HG02840 (cell line): ENCODE data around the gene GSTK1.
"Not testable (repeated sequence)": the region's sequence is repeated elsewhere in the genome, so short reads cannot be mapped to it uniquely, and the experiment has no call there.

ENCODE experiments used
- ATAC-seq: cut with Tn5 transposase; IDR thresholded peaks from one replicate; pipeline ENCODE4 v1.9.1; 2021; ENCODE audit warnings: mild to moderate bottlenecking, moderate library complexity, moderate number of reproducible peaks; ENCODE audit not compliant: unreplicated experiment, low FRiP score

The GSTK1 gene

DNA sequence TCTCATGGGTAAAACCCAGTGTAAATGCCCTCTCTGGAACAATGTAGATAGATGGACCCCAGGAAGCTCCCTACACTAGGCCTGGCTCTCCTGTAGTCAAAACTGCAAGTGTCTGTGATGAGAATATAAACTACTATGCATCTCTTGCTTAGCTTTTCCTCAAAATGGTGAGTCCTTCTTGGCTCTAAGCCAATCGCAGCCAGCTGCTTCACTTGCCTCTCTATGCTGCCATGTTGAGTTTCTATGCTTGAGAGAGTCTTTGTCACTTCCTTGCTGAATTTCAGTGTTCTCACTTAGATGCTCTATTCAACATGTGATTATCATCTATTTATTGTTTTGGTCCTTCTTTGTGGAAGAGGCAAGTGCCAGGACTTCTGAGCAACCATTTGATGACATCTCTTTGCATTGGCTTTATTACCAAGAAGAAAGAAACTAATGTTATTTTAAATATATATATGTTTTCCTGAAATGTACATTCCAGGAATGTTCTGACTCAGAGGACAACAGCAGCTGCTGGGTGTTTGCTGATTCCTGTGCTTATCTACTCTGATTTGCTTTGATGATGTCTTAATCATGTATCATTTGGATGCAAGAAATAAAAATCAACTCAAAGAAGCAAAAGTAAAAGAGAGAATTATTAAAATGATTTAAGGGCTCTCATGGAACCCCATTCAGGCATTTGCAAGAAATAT, 24.8 kb upstream of the GSTK1 start:
- ATAC-seq = no peak

DNA sequence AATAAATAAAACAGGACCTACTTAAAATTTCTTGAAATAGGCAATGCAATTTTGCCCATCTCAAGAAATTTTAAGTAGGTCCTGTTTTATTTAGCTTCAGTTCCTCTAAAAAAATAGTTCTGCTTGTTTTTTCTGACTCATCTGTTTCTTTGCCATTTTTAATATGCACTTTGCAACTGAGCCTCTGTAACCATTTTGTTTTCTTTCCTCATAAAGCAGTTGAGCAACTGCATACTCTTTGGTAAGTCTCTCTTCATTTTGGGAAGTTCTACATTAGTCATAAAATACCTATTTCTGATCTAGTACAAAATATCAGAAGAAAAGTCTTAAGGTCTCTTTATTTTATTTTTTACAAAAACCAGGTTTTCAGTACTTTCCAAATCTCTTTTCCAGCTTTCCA, 23.4 kb upstream of the GSTK1 start:
- no peak for ATAC-seq

DNA sequence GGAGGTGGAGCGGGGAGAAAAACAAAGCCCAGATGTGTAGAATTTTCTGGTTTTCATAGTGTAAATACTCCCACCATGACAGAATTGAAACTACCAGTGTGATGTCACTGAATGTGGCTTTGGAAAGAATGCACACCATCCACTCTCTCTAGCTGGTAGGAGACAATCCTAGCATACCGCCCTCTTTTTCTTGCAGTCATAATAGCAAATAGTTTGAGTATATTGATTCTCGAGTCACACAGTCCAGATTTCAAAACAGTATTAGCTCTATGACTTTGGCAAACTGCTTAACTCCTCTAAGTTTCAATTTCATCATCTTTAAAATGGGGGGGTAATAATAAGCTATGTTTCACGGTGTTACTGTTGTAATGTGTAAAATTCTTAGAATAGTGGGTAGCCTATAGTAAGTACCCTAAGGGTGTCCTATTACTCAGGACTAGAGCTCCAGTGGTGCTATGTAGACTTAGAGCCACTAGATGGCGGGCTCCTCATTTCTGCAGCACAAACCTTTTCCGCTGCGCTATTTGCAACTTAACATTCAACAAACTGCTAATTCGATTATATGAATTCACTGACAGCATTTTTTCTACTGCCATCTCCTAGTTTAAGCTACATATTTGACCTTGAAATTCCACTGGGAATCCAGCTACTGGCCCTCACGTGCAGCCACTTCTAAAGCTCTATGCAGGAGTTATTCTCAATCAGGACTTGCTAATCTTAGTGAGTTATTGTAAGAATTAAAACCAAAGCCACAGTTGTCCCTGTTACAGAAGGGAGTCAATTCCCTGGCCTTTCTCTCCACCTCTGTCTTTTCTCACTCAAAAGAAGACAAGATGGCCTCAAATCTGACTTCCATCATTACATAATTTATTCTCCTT, 22.7 kb upstream of the GSTK1 start:
- peak; percentile 92 for ATAC-seq

DNA sequence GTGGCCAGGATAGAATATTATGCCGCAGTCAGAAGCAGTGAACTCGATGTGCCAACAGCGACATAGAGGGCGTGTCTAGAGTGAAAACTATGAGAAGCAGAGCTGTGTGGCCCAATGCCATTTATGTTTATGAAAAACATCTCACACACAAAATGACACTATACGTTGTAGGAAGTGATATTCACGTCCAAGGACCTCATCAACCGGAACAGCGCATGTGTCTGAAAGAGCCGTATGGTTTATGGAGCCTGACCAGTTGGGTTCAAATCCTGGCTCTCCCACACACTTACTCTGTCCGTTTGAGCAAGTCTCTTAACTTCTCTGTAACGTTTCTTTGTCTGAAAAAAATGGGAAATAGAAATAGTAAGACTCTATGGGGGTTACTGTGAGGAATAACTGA, 20.9 kb upstream of the GSTK1 start:
- ATAC-seq = no peak

DNA sequence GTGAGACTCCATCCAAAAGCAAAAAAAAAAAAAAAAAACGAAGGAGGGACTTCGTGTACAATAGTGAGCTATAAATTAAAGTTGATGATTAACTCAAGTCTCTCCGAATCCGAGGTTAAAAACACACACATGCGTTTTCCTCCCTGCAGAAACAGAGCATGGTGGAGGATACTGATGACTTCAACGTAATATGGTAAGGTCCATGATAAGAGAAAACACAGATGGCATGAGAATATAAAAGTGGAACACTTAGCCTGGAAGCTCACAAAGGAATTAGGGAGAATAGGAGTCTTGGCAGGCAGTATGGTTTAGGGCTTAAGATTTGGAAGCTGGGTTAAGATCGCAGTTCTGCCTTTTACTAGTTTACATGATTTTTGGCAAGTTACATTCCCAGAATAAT, 20.1 kb upstream of the GSTK1 start:
- ATAC-seq = no peak

DNA sequence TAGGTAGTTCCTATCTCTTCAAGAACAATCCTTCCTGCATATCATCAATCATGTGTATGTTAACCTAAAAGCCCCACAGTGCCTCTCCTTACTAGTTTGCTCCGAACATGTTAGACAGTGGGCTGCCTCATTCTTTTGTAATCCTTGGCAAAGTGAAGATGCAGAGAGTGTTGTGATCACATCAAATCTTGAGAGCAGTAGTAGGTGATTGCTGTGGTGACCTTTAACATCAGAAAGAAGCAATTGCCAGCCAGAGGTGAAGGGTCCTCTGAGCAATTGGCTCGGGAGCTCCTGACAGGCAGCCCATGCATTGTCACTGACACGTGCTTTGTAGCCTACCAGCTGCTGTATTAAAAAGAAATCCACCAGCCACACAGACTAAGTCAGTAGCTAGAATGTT, 19.6 kb upstream of the GSTK1 start:
- no peak for ATAC-seq

DNA sequence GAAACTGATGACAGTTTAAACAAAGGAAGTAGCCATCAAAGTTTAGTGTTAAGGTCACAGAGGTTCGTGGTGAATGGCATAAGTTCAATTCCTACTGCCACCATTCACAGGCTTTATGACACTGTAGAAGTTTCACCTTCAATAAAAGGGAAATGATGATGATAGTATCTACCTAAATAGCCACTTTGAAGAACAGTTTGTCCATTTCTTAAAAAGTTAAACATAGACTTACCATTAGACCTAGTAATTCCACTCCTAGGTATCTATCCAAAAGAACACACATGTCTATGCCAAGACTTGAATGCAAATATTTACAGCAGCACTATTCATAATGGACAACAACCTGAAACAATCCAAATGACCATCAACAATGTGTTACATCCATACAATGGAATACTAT, 18.9 kb upstream of the GSTK1 start:
- no peak for ATAC-seq

DNA sequence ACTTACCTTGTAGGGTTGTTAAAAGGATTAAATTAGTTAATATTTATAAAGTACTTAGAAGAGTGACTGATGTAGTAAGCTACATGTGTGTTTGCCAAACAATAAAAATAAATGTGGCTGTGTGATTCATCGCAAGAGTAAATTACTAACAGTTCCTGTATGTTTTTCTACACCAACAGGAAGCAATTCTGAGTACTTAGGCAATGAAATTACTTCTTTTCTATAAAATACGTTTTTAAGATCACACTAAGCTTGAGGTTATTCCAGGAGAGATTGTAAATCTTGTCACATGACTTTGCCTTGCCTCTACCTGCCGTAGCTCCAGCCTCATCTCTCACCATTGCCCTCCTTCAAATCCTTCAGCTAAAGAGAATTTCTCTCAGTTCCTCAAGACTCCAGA, 18.1 kb upstream of the GSTK1 start:
- ATAC-seq = no peak

DNA sequence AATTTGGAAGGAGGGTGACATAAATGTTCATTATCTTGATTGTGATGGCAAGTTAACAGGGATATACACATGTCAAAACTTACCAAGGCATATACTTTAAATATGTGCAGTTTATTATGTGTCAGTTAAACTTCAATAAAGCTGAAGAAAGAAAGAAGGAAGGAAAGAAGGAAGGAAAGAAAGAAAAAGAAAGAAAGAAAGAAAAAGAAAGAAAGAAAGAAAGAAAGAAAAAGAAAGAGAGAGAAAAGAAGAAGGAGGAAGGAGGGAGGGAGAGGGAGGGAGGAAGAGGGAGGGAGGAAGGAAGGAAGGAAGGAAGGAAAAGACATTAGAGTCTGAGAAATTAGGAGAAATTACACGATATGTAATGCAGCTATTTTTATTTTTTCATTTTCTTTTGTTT, 15.9 kb upstream of the GSTK1 start:
- no peak for ATAC-seq

DNA sequence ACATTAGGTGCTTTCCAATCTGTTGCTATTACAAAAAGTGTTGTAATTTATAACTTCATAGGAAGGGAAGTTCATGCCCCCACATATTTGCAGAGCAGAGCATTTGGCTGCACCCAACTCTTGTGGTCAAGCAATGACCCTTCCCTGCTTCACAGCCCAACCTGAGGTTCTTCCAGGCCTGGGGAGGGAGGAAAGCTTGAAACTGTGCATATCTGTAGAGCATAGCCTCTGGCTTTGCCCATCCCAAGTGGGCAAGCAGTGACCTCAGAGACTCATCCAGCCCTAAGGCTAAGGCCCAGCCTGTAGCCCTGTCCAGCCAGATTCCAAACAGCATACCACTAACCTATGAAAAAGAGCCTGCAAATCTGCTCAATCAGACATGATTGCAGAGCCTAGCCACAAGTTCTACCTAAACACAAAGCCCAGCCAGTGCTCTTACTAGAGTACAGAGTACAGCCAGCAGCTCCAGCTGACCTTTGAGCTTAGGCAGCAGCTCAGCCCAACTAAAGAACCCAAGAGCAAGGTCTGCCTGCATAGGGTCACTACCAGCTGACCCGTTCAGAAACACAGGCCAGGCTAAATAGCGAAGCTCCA, 14.4 kb upstream of the GSTK1 start:
- no peak for ATAC-seq

DNA sequence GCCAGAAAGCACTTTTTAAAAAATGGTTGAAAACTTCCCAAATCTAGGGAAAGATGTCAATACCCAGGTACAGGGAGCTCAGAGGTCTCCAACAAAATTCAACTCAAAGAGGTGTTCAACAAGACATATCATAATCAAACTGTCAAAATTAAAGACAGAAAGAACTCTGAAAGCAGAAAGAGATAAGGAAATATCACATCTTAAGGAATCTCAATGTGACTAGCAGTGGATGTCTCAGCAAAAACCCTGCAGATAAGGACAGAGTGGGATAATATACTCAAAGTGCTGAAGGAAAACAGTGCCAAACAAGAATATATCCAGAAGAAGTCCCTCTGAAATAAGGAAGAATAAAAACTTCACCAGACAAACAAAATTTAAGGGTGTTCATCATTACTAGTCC, 13.0 kb upstream of the GSTK1 start:
- ATAC-seq = no peak

DNA sequence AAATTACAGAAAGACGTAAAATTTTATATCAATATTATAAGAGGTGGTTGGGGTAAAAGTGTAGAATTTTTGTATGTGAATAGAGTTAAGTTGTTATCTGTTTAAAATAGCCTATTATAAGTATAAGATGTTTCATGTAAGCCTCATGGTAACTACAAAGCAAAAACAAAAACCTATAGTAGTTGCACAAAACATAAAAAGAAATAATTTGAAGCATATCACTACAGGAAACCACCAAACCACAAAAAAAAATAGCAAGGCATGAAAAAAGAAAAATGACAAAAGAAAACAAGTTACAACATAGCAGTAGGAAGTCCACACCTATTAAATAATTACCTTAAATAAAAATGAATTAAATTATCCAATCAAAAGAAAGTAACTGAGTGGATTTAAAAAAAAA, 12.4 kb upstream of the GSTK1 start:
- no peak for ATAC-seq

DNA sequence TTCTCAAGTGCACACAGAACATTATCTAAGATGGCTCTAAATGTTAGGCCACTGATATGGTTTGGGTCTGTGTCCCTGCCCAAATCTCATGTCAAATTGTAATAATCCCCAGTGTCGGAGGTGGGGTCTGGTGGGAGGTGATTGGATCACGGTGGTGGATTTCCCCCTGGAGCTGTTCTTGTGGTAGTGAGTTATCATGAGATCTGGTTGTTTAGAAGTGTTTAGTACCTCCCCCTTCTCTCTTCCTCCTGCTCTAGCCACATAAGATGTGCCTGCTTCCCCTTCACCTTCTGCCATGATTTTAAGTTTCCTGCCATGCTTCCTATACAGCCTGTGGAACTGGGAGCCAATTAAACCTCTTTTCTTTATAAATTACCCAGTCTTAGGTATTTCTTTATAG, 11.2 kb upstream of the GSTK1 start:
- no peak for ATAC-seq

DNA sequence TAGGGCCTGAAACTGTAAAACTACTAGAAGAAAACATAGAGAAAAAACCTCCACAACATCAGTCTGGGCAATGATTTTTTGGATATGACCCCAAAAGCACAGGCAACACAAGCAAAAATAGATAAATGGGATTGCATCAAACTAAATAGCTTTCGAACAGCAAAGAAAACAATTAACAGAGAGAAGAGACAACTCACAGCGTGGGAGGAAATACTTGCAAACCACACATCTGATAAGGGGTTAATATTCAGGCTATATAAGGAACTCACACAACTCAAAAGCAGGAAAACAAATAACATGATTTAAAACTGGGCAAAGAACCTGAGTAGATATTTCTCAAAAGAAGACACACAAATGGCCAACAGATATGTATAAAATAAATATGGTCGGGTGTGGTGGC, 7.7 kb upstream of the GSTK1 start:
- no peak for ATAC-seq

DNA sequence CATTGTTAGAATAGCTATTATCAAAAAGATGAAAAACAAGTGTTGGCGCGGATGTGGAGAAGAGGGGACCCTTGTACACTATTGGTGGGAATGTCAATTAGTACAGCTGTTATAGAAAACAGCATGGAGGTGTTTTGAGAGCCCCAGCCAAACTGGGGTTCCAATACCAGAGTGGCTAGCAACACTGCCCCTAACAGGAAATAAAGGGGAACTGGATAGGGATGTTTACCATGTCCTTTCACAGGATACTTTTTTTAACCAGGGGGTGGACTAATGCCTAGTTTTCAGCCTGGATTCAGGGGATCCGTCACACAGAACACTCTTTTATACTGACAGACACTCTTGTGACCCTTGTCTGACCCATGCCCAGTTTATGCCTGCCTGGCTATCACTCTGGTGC, 6.9 kb upstream of the GSTK1 start:
- no peak for ATAC-seq

DNA sequence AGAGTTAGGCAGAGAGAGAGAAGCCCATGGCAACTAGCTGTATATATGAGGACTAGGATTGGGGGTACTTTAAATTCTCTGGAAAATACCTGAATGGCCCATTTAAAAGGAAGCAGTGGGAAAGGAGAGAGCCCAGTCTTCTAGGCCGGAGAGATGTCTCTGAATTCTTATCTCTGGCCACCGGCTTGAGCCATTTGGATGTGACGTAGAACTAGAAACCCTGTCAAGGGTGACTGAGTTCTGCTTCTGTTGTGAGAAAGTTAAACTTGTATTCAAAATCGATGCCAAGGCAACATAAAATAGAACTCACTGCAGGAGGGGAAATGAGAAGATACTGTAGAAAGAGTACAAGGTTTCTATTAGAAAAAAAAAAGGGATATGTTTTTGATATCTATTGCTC, 6.3 kb upstream of the GSTK1 start:
- no peak for ATAC-seq

DNA sequence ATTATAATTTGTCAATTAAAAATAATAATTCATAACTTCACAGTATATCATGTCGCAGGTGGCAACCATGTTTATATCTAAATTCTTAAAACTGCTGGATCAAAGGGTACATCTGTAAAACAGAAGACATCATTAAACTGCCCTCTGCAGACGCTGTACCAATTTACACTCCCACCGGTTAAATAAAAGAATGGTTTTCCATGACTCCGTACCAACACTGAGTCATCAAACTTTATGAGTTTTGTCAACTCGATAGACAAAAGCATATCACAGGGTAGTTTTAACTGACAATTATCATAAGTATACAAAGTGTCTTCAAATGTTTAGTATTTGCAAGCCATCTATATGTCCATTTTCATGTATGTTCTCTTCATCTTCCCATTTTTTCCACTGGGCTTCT, 5.7 kb upstream of the GSTK1 start:
- ATAC-seq = no peak

DNA sequence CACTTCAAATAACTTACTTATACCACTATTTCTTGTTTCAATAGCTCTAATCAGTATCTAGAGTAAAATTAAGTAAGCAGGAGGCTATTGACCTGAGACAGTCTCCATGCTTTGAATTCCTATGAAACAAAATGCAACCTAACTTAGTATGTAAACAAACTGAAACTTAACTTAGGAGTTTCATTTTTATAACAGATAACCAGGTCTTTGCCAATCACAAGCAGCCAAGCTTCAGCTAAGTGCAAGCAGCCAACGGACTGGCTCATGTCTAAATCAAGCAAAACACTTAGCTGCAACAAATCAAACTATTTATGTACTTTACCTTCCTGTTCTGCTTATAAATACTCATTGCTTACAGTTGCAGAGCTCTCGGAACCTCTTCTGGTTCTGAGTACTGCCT, 4.4 kb upstream of the GSTK1 start:
- no peak for ATAC-seq

DNA sequence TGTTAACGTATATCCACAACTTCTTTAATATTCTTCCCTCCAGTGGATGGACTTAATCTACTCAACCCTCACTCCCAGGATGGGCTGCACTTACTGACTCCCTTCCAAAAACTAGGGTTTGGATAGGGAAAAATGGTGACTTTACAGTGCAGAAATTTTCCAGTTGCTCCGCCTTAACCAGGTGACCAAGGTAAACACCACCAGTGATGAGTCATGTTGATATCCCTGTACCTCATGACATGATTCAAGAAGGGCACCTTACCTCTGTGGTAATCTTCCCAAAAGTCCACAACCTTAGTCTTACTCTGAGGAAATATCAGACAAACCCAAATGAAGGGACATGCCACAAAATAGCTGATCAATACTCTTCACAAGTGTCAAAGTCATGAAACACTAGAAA, 3.5 kb upstream of the GSTK1 start:
- no peak for ATAC-seq

DNA sequence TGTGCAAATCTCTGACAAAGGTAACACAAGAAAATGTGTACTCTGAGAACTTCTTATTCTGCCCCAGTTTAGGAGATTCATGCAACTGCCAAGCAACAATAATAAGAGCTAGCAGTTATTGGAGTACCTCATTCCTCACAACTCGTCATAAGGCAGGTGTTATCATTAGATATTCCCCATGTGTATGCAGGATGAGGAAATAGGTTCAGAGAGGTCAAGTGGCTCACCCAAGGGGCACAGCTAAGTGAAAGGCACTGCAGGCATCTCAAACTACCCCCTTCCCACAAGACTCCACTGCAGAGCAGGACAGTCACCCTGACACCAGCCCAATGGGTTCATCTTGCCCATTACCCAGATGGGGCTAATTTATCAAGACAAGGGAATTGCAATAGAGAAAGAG, 1.3 kb upstream of the GSTK1 start:
- ATAC-seq = no peak

DNA sequence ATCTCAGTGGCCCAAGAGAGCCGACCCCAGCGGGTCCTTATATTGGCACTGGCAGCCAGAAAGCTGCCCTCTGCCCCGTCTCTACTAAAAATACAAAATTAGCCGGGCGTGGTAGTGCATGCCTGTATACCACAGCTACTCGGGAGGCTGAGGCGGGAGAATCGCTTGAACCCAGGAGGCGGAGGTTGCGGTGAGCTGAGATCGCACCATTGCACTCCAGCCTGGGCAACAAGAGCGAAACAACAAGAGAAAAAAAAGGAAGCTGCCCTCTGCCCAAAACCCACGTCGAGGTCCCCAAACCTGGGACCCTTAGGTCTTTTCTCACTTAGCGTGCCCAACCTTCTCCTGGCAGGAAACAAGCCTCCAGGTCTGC, 941 bp downstream of the GSTK1 start:
- ATAC-seq = not testable (repeated sequence)
